HepG2 (cell line): Measurements from ENCODE around the gene PIGC. TPM values are rescaled to one million over a fixed set of nuclear protein-coding genes. Genes with fewer than 3 reads are reported as not detected.

ENCODE experiments used
- ATAC-seq: fragments of 200-7000 bp; cut with Tn5 transposase; 3 replicates; pipeline ENCODE4 v1.9.1; 2020; ENCODE audit warnings: mild to moderate bottlenecking, moderate library complexity
- BruUV-seq: library from RNA; stranded (reverse); fragments of 400-500 nt; replicated peaks from 2 replicates; lab custom pipeline; 2021; lab: Mats Ljungman, UMichigan
- CTCF ChIA-PET: fragments of 300-600 bp; formaldehyde crosslinking; extraction: SDS; loops from one replicate; lab custom pipeline; 2021; ENCODE audit warnings: low total read pairs, inconsistent platforms, low intra/inter-chr PET ratio; lab: Yijun Ruan, JAX
- POLR2A ChIA-PET: fragments of 350-600 bp; sonication (Branson Sonifier 250); formaldehyde crosslinking; loops from one replicate; lab custom pipeline; 2020; ENCODE audit warnings: antibody characterized with exemption, inconsistent platforms; lab: Yijun Ruan, JAX
- DNase-seq: peaks from one replicate; pipeline ENCODE4 v3.0.0-alpha.2; 2015; ENCODE audit warnings: low spot score
- FAIRE-seq: peaks from 3 replicates; lab custom pipeline; 2011; peaks lifted over from hg19 to GRCh38; lab: Jason Lieb, UNC
- H2AFZ ChIP-seq: one replicate; pipeline ENCODE4 v1.6.1; 2011; ENCODE audit warnings: low read length, inconsistent platforms
- H3K27ac ChIP-seq: fragments of 300-600 bp; 3 replicates; pipeline ENCODE4 v1.8.0; 2011; ENCODE audit warnings: mixed run types, mild to moderate bottlenecking, mixed read lengths, low read length, inconsistent platforms; ENCODE audit not compliant: insufficient read depth; ENCODE audit errors: extremely low read length
- H3K27me3 ChIP-seq, 2 experiments: fragments of 200-600 bp in 1 of 2; 2 replicates in 1 of 2; 3 replicates in 1 of 2; pipeline versions ENCODE4 v1.6.0 to v1.8.0; 2011; ENCODE audit warnings: low read length in 2 of 2, mild to moderate bottlenecking in 2 of 2, moderate library complexity in 2 of 2, inconsistent platforms in 1 of 2; ENCODE audit not compliant: insufficient read depth in 2 of 2, control insufficient read depth in 1 of 2
- H3K36me3 ChIP-seq, 2 experiments: fragments of 200-600 bp in 1 of 2; replicated peaks in 1 of 2; 2 replicates in 1 of 2; 3 replicates in 1 of 2; pipeline versions ENCODE4 v1.5.1 to v1.8.0; 2011; ENCODE audit warnings: low read length in 2 of 2, inconsistent platforms in 1 of 2; ENCODE audit not compliant: insufficient read depth in 2 of 2, control insufficient read depth in 1 of 2
- H3K4me1 ChIP-seq: 2 replicates; pipeline ENCODE4 v1.5.1; 2012; ENCODE audit warnings: low read length, inconsistent platforms; ENCODE audit not compliant: insufficient read depth
- H3K4me2 ChIP-seq: 2 replicates; pipeline ENCODE4 v1.6.0; 2011; ENCODE audit warnings: low read depth, low read length, inconsistent platforms
- H3K4me3 ChIP-seq, 3 experiments: fragments of 200-600 bp in 1 of 3; sonication (generic), shearing (Covaris generic) in 1 of 3; replicated peaks in 1 of 3; 2 replicates each; pipeline ENCODE4 v1.5.1; 2011 to 2016; ENCODE audit warnings: low read length in 3 of 3, inconsistent platforms in 2 of 3, low read depth in 2 of 3, mild to moderate bottlenecking in 2 of 3, control low read depth in 1 of 3, mixed read lengths in 1 of 3; ENCODE audit not compliant: insufficient read depth in 1 of 3
- H3K79me2 ChIP-seq: one replicate; pipeline ENCODE4 v1.6.1; 2011; ENCODE audit warnings: low read length, inconsistent platforms; ENCODE audit not compliant: insufficient read depth
- H3K9ac ChIP-seq: 2 replicates; pipeline ENCODE4 v1.6.0; 2011; ENCODE audit warnings: mild to moderate bottlenecking, low read depth, low read length, inconsistent platforms; ENCODE audit not compliant: insufficient read depth
- H3K9me3 ChIP-seq: 2 replicates; pipeline ENCODE4 v1.5.1; 2012; ENCODE audit warnings: mild to moderate bottlenecking, low read length
- H4K20me1 ChIP-seq: 2 replicates; pipeline ENCODE4 v1.6.0; 2011; ENCODE audit warnings: inconsistent platforms, mild to moderate bottlenecking, low read length, moderate library complexity; ENCODE audit not compliant: insufficient read depth
- ARHGAP35 ChIP-seq: sonication (generic); formaldehyde crosslinking; IDR thresholded peaks from 2 replicates; pipeline ENCODE4 v1.9.0; 2022; ENCODE audit warnings: mild to moderate bottlenecking, inconsistent platforms, moderate library complexity, missing genetic modification reagents, borderline replicate concordance
- BCL6 ChIP-seq: IDR thresholded peaks from 2 replicates; pipeline ENCODE4 v1.6.1; 2016; ENCODE audit warnings: missing genetic modification reagents, missing compliant biosample characterization
- EP300 ChIP-seq, 3 experiments: sonication (generic) in 1 of 3; formaldehyde crosslinking in 1 of 3; IDR thresholded peaks; 2 replicates each; pipeline versions ENCODE4 v1.5.1 to v1.6.1; 2011 to 2020; ENCODE audit warnings: low read depth in 2 of 3, low read length in 2 of 3, borderline replicate concordance in 1 of 3, improper control_type of control experiment in 1 of 3, mild to moderate bottlenecking in 1 of 3, missing genetic modification reagents in 1 of 3, moderate library complexity in 1 of 3
- HINFP ChIP-seq: sonication (generic); formaldehyde crosslinking; IDR thresholded peaks from 2 replicates; pipeline ENCODE4 v1.4.0; 2020; ENCODE audit warnings: low read depth, mild to moderate bottlenecking, missing genetic modification reagents
- HOXA5 ChIP-seq: sonication (generic); formaldehyde crosslinking; IDR thresholded peaks from 2 replicates; pipeline ENCODE4 v1.4.0; 2020; ENCODE audit warnings: missing genetic modification reagents
- SAP130 ChIP-seq: IDR thresholded peaks from 2 replicates; pipeline ENCODE4 v1.6.1; 2016; ENCODE audit warnings: low read depth
- TBP ChIP-seq: sonication (generic); formaldehyde crosslinking; IDR thresholded peaks from 2 replicates; pipeline ENCODE4 v1.5.0; 2020; ENCODE audit warnings: missing genetic modification reagents
- TEAD3 ChIP-seq: optimal IDR thresholded peaks from 2 replicates; pipeline ENCODE3; 2016; ENCODE audit warnings: borderline replicate concordance
- WIZ ChIP-seq: sonication (generic); formaldehyde crosslinking; IDR thresholded peaks from 2 replicates; pipeline ENCODE4 v1.5.1; 2020; ENCODE audit warnings: mild to moderate bottlenecking, missing genetic modification reagents
- XBP1 ChIP-seq: sonication (generic); formaldehyde crosslinking; IDR thresholded peaks from 2 replicates; pipeline ENCODE4 v1.5.0; 2020; ENCODE audit warnings: missing genetic modification reagents
- ZNF138 ChIP-seq: sonication (generic); formaldehyde crosslinking; IDR thresholded peaks from 2 replicates; pipeline ENCODE4 v1.5.0; 2020; ENCODE audit warnings: mild to moderate bottlenecking, low read depth, missing genetic modification reagents
- ZNF264 ChIP-seq: sonication (generic); formaldehyde crosslinking; IDR thresholded peaks from 2 replicates; pipeline ENCODE4 v1.4.0; 2020; ENCODE audit warnings: missing genetic modification reagents
- ZNF549 ChIP-seq: sonication (generic); formaldehyde crosslinking; IDR thresholded peaks from 2 replicates; pipeline ENCODE4 v1.5.0; 2020; ENCODE audit warnings: missing genetic modification reagents
- ZNF672 ChIP-seq: sonication (generic); formaldehyde crosslinking; IDR thresholded peaks from 2 replicates; pipeline ENCODE4 v1.8.1; 2022; ENCODE audit warnings: missing genetic modification reagents
- ZNF761 ChIP-seq: sonication (generic); formaldehyde crosslinking; conservative IDR thresholded peaks from 2 replicates; pipeline ENCODE4 v1.4.0; 2020; ENCODE audit warnings: mild to moderate bottlenecking, missing genetic modification reagents
- whole genome bisulfite sequencing: methylation state at CpG from one replicate; pipeline ENCODE4 v1.1.6; 2017; ENCODE audit warnings: low lambda C conversion rate; 5-methylcytosine and 5-hydroxymethylcytosine counted together
- in situ Hi-C: cut with HindIII; loops from 2 replicates; pipeline ENCODE4 v1.10.0; 2017; ENCODE audit warnings: low pct_unique_long_range_greater_than_20kb; ENCODE audit not compliant: extremely low pct_ligation_motif_present
- intact Hi-C: fragments of 100-400 bp; cut with micrococcal nuclease; formaldehyde crosslinking; loops from one replicate; pipeline ENCODE4 v1.10.0; 2022; ENCODE audit not compliant: unreplicated experiment
- polyA plus RNA-seq, 8 experiments: library from polyadenylated mRNA; depleted of rRNA in 3 of 8; stranded (reverse) in 7 of 8; unstranded in 1 of 8; fragments of >200 nt; fragmentation: Illumina TruSeq in 4 of 8; extraction: Trizol in 4 of 8; gene quantifications; 2 replicates each; pipeline versions ENCODE4 v1.2.1 to v1.2.3, GENCODE V29; 2011 to 2016; ENCODE audit warnings: low read depth in 4 of 8, missing spikeins in 1 of 8, mixed read lengths in 1 of 8; ENCODE audit not compliant: insufficient read depth in 1 of 8
- total RNA-seq, 5 experiments: library from RNA; depleted of rRNA; stranded (reverse); fragments of >200 nt; fragmentation: Illumina TruSeq; extraction: Trizol; gene quantifications; 2 replicates each; pipeline ENCODE4 v1.2.3, GENCODE V29; 2016; ENCODE audit warnings: low read depth in 1 of 5

Gene PIGC
- total and polyA plus RNA-seq, 2 of the 13 experiments (the other 11 are each of a cell fraction or from before 2014, with no cell fraction given) = 26.7 to 29.5 TPM

DNA sequence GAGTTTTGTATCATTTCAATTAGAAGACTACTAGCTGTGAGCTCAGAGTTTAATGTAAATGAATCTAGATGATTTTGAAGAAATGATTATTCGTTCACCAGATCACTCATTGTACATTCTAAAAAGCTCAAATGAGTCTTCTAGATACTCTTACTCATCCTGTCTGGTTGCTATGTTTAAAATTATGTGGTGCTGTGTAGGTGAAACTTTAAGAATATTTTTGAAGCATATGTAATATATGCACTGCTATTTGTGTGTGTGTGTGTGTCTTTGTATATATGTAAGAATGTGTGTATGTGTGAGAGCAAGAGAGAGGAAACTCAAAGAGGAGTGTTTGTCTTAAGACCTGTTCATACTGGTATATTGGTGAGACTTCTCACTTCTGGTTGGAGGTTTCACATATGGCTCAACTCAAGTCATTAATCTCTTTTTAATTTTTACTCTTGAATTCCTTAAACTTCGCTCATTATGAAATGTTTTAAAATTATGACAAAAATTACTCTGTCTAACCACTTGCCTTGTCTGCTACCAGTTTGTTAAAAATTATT is 32.0 kb downstream of the PIGC start (continued):
- no peak for TF ChIP-seq XBP1 (CRISPR knock-in tag)

GRCh38 chr1:172410027-172410426 is 33.8 kb downstream of the PIGC start:
- no peak overlapping the region for H3K4me3 ChIP-seq
- in situ Hi-C loops (no loop called here), intact Hi-C loops (no loop called here)
- H3K9ac ChIP-seq = no peak overlapping the region
- no peaks in the 10 kb centered on the region for H3K4me1 ChIP-seq
- FAIRE-seq (no peak), ATAC-seq (no peak), DNase-seq (no peak)
- no TSS peak for BruUV-seq
- TF ChIP-seq ZNF761 (CRISPR knock-in tag) (no peak), ZNF549 (CRISPR knock-in tag) (no peak), SAP130 (CRISPR knock-in tag) (no peak), HINFP (CRISPR knock-in tag) (no peak), TBP (CRISPR knock-in tag) (no peak)
- no peaks in the 10 kb centered on the region for H3K9me3 ChIP-seq
- no peaks in the 10 kb centered on the region for H3K79me2 ChIP-seq
- H3K4me2 ChIP-seq = no peak overlapping the region
- no peaks in the 10 kb centered on the region for H3K27me3 ChIP-seq
- no peaks in the 10 kb centered on the region for H3K36me3 ChIP-seq
- no peaks in the 10 kb centered on the region for H4K20me1 ChIP-seq
- POLR2A ChIA-PET = no interaction called here
- CTCF ChIA-PET = no interaction called here
- WGBS = 18% methylated on average over 1 of the region's 1 CpG
- no peak overlapping the region for H3K27ac ChIP-seq
- no peak overlapping the region for H2AFZ ChIP-seq

- H3K27ac ChIP-seq = no peak overlapping the region
- DNase-seq (no peak), ATAC-seq (no peak), FAIRE-seq (no peak)
- H3K4me2 ChIP-seq = no peak overlapping the region
- no peaks in the 10 kb centered on the region for H3K9me3 ChIP-seq
- no peaks in the 10 kb centered on the region for H3K79me2 ChIP-seq
- no TSS peak for BruUV-seq
- no peaks in the 10 kb centered on the region for H3K4me1 ChIP-seq
- H2AFZ ChIP-seq = no peak overlapping the region
- no peak overlapping the region for H3K9ac ChIP-seq
- no peaks in the 10 kb centered on the region for H3K27me3 ChIP-seq
- ChIA-PET POLR2A (no interaction called here), CTCF (no interaction called here)
- WGBS = 0% methylated on average over 1 of the region's 1 CpG
- intact Hi-C loops = no loop called here
- H3K36me3 ChIP-seq = no peaks in the 10 kb centered on the region
- H4K20me1 ChIP-seq = no peaks in the 10 kb centered on the region
- no peak for TF ChIP-seq EP300 (IDR thresholded peaks at IDR 0.05; ENCODE audit: low read depth in 2 of 2, low read length in 2 of 2)
- no peak for TF ChIP-seq EP300 (CRISPR knock-in tag; IDR thresholded peaks at IDR 0.05; ENCODE audit: borderline replicate concordance)
- no peak for TF ChIP-seq ZNF672 (CRISPR knock-in tag)
- no peak for TF ChIP-seq ZNF138 (CRISPR knock-in tag)
- TF ChIP-seq WIZ = no peak
- no peak for TF ChIP-seq BCL6
- no peak for TF ChIP-seq ARHGAP35
- no peak for TF ChIP-seq HOXA5 (CRISPR knock-in tag)
- no peak for TF ChIP-seq ZNF264 (CRISPR knock-in tag)
- TF ChIP-seq TEAD3 (CRISPR knock-in tag) = no peak
- TF ChIP-seq, all 625 proteins: peak for 0
- in situ Hi-C loops = no loop called here
- H3K4me3 ChIP-seq = no peak overlapping the region
Observed at GRCh38 chr1:172408958-172409357, 34.9 kb downstream of the PIGC start.
